Forelimb muscle (tissue), 1 donor: ENCODE measurements around the gene LAD1. TPM values are rescaled to one million over a fixed set of nuclear protein-coding genes. Genes with fewer than 3 reads are reported as not detected.

Experiments
- DNase-seq: peaks from one replicate; pipeline ENCODE4 v3.0.0-alpha.2; 2013; ENCODE audit warnings: low read depth
- polyA plus RNA-seq: library from polyadenylated mRNA; unstranded; fragments of 120-200 nt; gene quantifications from one replicate; pipeline ENCODE4 v1.2.1, GENCODE V29; 2013; ENCODE audit not compliant: insufficient read length

The LAD1 gene
- polyA plus RNA-seq = 11.9 TPM

DNA sequence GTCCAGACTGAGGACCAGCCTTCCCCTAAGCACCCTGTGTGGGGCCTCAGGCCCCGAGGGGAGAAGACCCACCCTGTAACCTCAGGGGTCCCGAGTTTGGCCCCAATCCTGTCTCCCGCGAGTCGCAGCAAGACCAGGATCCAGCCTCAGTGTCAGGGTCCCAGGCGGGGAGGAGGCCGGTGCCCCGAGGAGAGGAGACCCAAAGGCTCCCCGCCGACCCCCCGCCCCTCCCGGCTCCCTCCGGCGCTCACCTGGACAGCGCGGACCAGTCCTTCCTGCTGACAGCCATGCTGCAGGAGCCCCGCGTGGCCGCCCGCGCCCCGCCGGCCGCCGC lies at the start of gene LAD1:
Gene LAD1 (minus strand): TSS at position 307 of the 334 bp plus-strand sequence. CDS start 18 bp downstream, at position 289.
- DNase-seq = no peak

DNA sequence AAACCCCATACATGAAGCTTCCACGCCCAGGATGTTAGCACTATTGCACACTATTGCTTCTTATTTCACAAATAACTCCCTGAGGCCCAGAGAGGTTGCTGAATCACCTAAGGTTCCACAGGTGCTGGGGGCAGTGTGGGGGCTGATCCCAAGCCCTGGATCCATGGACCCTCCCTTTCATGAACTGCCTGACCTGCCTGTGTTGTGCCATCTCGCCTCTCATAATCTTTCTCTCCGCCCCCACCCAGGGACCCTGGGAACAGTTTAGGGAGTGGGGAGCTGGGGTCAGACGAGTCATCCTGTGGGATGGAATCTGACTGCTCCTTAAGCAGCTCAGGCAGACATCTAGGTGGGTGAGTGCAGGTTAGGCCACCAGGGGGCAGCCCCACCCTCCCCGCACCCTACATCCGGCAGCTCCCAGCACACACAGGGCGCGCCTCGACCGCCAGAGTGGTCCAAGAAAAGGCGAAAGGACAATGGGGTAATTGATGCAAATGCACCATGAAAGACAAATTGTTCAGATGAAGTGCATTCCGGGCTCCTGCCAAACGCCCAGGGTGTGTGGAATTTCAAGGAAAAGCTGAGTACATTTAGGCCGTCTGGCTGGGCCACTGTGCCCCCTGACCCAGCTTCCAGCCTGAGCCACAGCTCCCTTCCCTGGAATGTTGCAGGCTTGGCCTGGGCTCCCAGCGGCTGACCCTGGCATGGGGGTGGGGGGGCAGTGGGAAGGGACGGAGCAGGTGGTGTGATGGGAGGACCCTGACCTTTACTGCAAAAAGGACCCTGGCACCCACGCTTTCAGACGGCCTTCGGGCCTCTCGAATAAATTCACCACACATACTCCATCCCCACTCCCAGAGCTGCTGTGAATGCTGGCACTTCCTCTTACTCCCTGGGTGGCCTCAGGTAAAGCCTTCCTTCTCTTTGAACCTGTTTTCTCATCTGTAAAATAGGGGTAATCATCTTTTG lies 49.1 kb upstream of the LAD1 start:
- DNase-seq = no peak

- no peak for DNase-seq
Measured at GRCh38 chr1:201445310-201445709, 46.2 kb upstream of the LAD1 start.

DNA sequence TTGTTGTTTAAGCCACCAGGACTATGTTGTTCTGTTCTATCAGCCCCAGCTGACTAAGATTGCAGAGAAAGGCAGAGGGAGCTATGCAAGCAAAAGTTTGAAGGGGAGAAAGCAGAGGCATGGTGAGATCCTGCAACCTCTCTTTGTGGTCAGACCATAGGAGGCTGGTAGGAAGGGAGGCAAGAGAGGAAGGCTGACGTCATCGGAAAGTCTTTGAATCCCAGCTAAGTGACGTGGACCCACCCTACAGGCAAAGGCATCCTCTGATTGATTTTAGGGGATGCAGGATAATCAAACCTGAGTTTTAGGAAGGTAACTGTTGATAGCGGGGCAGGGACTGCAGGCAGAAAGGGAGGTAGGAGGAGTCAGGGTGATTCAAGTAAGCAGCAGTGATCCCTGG lies 45.7 kb upstream of the LAD1 start:
- no peak for DNase-seq

DNA sequence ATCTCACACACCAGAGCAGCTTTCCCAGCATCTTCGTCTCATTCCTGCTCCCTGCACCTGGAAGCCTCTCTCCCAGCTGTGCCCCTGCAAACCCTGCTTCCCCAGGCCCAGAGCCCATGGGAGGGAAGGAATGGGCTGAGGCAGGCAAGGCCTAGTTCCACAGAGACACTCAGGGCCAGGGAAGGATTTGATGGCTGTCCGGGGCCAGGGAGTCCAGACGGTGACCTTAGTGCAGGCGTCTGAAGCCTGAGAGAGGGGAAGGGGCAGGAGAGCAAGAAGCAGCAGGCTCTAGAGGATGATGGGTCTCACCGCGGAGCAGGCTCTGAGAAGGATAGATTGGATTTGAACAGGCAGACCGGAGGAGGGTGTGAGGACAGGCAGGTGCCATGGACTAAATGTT lies 44.6 kb upstream of the LAD1 start:
- no peak for DNase-seq

- DNase-seq = no peak
Measured at GRCh38 chr1:201436969-201437368, 37.8 kb upstream of the LAD1 start.

DNA sequence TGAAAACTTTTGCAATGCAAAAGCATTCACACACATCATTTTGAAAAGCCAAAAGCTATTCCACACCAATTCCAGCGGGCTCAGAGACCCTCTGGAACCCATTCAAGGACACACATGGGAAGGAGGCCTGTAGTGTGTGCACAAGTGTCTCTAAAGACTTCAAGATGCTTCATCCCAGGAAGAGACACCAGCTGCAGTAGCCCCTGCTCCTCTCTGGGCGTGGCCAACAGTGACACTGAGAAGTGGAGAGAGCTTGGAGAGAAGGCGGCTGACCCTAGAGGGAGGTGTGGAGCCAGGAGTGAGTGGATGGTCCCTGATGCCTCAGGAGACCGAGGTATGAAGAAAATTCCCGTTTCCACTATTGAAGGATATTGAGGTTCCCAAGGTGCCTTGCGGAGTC lies 37.3 kb upstream of the LAD1 start:
- no peak for DNase-seq

DNA sequence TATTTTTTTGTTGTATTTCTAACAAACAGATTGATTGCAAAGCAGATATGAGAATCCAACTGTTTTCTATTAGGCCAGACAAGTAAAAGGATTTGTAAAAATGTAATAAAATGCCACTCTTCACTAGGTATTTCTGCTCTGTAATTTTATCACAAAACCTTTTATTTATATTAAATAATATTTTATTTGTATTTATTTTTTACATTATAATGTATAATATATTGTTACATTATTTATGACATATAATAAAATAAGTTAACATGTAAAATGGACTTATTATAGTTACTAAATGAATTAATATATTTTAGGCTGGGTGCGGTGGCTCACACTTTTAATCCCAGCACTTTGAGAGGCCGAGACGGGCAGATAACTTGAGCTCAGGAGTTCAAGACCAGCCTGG lies 35.1 kb upstream of the LAD1 start:
- DNase-seq = no peak

- DNase-seq = no peak
Measured at GRCh38 chr1:201433609-201434008, 34.5 kb upstream of the LAD1 start.

DNA sequence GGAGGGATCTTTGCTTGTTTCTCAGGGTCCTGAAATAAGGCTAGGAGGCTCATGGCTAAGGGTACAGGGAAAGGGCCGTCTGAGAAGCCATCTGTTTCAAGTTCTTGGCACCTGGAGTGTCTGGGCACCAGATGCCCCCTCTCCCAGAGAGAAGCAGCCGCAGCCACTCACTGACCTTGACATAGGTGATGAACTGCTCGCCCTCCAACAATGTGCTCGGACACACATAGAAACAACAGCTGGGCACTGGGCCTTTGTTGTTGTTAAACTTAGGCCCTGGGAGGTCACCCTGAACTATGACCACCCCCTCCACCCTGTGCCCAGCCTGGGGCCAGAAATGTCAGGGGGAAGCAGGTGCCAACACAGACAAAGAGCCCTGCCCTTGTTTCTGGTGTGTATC lies 31.7 kb upstream of the LAD1 start:
- no peak for DNase-seq

DNA sequence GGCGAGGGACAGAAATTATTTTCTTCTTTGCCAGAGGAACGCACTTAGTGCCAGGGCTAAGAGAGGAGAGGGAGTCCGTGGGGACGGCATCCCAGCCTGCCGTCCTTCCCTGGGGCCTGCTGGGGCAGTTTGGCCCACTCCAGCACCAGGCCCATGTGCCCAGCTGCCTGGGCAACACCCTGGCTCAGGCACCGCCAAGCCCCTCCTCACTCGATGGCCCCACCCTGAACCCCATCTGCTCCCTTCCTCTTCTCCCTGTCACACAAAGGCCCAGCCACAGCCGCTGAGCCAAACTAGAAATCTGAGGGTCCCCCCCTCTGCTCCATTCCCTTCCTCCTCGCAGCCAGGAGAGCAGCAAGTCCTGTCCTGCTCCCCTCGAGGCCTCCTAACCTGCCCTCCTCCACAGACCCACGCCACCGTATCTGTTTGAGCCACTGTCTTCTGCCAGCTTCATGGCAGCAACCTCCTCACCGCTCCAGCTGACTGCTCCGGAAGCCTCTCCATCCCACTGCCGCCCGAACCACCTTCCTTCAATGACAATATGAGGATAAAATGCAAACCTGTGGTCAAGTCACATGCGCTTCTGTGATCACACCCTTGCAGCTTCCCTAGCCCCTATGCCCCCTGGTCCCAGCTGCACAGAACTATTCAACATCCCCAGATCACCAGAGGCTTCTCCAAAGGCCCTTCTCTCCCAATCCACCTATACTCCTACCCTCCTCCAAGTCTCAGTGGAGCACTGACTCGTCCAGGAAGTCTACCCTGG lies 30.8 kb upstream of the LAD1 start:
- no peak for DNase-seq

DNA sequence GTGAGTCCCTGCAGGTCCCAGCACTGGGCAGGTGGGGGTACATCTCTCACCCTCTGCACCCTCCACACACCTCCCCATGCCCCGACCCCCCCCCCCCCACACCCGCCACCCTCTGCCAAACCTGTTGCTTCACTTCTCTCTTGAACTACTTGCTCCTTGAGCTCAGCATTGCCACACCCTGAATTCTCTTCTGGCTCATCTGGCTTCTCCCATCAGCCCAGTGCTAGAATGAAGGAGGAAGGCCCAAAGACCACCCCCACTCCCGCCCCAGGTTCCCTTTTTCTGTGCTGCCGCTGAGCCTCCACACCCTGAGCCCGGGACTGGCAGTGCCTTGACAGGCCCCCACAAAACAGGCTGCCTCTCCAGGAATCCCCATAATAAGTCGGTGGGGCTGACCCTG lies 28.8 kb upstream of the LAD1 start:
- no peak for DNase-seq

- no peak for DNase-seq
Measured at GRCh38 chr1:201426479-201427310, 27.6 kb upstream of the LAD1 start.

DNA sequence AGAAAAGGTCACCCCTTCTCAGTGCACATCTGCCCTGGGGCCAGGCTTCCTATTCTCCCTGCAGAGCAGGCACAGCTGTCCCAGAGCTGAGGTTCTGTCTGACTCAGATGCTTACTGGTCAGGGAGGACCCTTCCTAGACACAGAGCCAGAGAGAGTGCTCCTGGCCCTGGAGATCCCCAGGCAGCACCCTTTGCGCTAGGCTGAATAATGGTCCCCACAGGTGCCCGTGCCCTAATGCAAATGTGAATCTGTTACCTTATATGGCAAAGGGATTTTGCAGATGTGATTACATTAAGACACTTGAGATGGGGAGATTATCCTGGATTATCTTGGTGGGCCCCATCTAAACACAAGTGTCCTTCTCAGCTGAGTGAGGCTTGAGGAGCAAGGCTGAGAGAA lies 25.0 kb upstream of the LAD1 start:
- DNase-seq = no peak

DNA sequence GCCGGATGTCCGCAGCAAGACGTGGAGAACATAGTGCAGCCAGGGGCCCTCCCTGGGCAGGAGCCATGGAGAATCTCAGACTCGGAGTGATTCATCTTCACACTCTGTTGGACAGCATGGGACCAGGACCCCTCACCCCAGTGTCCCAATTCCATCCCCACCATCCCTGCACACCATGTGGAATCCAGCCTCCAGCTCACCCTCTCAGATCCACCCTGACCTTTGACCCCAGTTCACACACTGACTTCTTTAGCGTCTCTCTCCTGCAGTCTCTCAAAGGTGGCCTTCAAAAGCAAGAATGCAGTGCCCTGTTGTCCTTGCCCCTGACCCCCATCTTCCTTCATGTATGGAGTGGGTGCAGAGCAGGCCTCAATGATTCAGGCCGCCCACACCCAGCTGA lies 24.5 kb upstream of the LAD1 start:
- no peak for DNase-seq

- DNase-seq = no peak
Measured at GRCh38 chr1:201422436-201423030, 23.4 kb upstream of the LAD1 start.

GRCh38 chr1:201422026-201422425 lies 22.9 kb upstream of the LAD1 start:
- no peak for DNase-seq

- DNase-seq = no peak
Measured at GRCh38 chr1:201421041-201421440, 21.9 kb upstream of the LAD1 start.

DNA sequence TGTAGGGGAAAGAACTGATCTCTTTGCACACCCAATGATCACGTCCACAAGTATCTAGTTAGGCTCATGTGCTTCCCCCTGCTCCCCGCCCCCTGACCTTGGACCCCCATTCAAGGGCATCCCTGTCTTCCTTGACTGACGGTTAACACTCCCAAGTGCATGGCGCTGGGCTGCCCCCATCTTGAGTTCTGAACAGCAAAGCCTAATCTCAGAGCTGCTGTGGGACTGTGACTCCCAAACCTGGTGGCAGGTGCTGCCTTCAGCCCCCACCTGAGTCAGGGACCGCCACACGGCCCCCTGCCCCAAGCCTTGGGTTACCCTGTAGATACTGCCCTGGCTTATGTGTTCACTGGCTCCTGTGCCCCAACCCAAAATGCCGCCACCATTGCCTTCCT lies 21.5 kb upstream of the LAD1 start:
- DNase-seq = no peak

GRCh38 chr1:201419746-201420607 lies 20.9 kb upstream of the LAD1 start:
- DNase-seq = no peak

DNA sequence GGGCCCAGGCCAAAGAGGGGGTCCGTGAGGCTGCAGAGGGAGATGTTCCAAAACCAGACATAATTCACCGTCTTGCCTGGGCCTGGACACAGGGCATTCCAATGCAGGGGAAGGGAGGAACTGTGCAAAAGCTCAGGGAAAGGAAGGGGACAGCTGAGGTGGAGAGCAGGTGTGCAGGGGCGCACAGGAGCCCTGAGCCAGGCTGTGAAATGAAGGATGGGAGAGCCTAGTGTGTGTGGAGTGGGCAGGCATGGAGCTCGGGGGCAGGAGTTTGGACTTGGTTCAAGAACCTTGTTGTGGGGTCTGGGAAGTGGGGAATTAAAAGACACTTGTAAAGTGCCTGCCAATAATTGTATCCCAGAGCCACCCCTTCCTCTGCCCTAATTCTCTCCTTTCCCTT lies 20.1 kb upstream of the LAD1 start:
- no peak for DNase-seq
